HepG2 (cell line): ENCODE data around the gene RYR2. TPM values are rescaled to one million over a fixed set of nuclear protein-coding genes. Genes with fewer than 3 reads are reported as not detected.

ENCODE experiments used
- ASH2L ChIP-seq: fragments of 300-600, 200-600 bp; sonication (generic); IDR thresholded peaks from 2 replicates; pipeline ENCODE4 v1.7.0; 2017; ENCODE audit warnings: low read depth, mild to moderate bottlenecking, moderate library complexity, mixed read lengths, low read length; ENCODE audit not compliant: insufficient read length
- CREB3 ChIP-seq: sonication (generic); formaldehyde crosslinking; IDR thresholded peaks from 2 replicates; pipeline ENCODE4 v1.5.0; 2020; ENCODE audit warnings: missing genetic modification reagents
- HMG20A ChIP-seq: IDR thresholded peaks from 2 replicates; pipeline ENCODE4 v1.6.1; 2016; ENCODE audit warnings: borderline replicate concordance
- KLF15 ChIP-seq: sonication (generic); formaldehyde crosslinking; IDR thresholded peaks from 2 replicates; pipeline ENCODE4 v1.8.1; 2023; ENCODE audit warnings: borderline replicate concordance, mild to moderate bottlenecking, inconsistent platforms, missing genetic modification reagents, mixed read lengths
- SMC3 ChIP-seq: IDR thresholded peaks from 2 replicates; pipeline ENCODE4 v1.6.1; 2011; ENCODE audit warnings: low read length, improper control_type of control experiment
- ZMAT3 ChIP-seq: sonication (generic); formaldehyde crosslinking; conservative IDR thresholded peaks from 2 replicates; pipeline ENCODE4 v1.7.0; 2021; ENCODE audit warnings: missing genetic modification reagents
- ZNF318 ChIP-seq: sonication (generic); formaldehyde crosslinking; IDR thresholded peaks from 2 replicates; pipeline ENCODE4 v1.4.0; 2020; ENCODE audit warnings: mild to moderate bottlenecking, missing genetic modification reagents
- ZNF543 ChIP-seq: sonication (generic); formaldehyde crosslinking; IDR thresholded peaks from 2 replicates; pipeline ENCODE4 v1.4.0; 2020; ENCODE audit warnings: mild to moderate bottlenecking, missing genetic modification reagents
- ZNF597 ChIP-seq: sonication (generic); formaldehyde crosslinking; IDR thresholded peaks from 2 replicates; pipeline ENCODE4 v1.5.0; 2020; ENCODE audit warnings: missing genetic modification reagents
- ZNF598 ChIP-seq: sonication (generic); formaldehyde crosslinking; IDR thresholded peaks from 2 replicates; pipeline ENCODE4 v1.5.1; 2020; ENCODE audit warnings: mild to moderate bottlenecking, missing genetic modification reagents, borderline replicate concordance
- ZNF709 ChIP-seq: sonication (generic); formaldehyde crosslinking; IDR thresholded peaks from 2 replicates; pipeline ENCODE4 v1.5.0; 2020; ENCODE audit warnings: mild to moderate bottlenecking, missing genetic modification reagents
- polyA plus RNA-seq, 8 experiments: library from polyadenylated mRNA; depleted of rRNA in 3 of 8; stranded (reverse) in 7 of 8; unstranded in 1 of 8; fragments of >200 nt; fragmentation: Illumina TruSeq in 4 of 8; extraction: Trizol in 4 of 8; gene quantifications; 2 replicates each; pipeline versions ENCODE4 v1.2.1 to v1.2.3, GENCODE V29; 2011 to 2016; ENCODE audit warnings: low read depth in 4 of 8, missing spikeins in 1 of 8, mixed read lengths in 1 of 8; ENCODE audit not compliant: insufficient read depth in 1 of 8
- total RNA-seq, 5 experiments: library from RNA; depleted of rRNA; stranded (reverse); fragments of >200 nt; fragmentation: Illumina TruSeq; extraction: Trizol; gene quantifications; 2 replicates each; pipeline ENCODE4 v1.2.3, GENCODE V29; 2016; ENCODE audit warnings: low read depth in 1 of 5
- TF ChIP-seq, protein P1 (sequence below): sonication (generic); formaldehyde crosslinking; conservative IDR thresholded peaks from 2 replicates; pipeline ENCODE4 v1.8.1; 2023; ENCODE audit warnings: missing genetic modification reagents
- TF ChIP-seq, protein P2 (sequence below): sonication (generic); formaldehyde crosslinking; IDR thresholded peaks from 2 replicates; pipeline ENCODE4 v1.8.0; 2022; ENCODE audit warnings: low read depth, missing genetic modification reagents

The RYR2 gene
- total and polyA plus RNA-seq, 2 of the 13 experiments (the other 11 are each of a cell fraction or from before 2014, with no cell fraction given): not detected

DNA sequence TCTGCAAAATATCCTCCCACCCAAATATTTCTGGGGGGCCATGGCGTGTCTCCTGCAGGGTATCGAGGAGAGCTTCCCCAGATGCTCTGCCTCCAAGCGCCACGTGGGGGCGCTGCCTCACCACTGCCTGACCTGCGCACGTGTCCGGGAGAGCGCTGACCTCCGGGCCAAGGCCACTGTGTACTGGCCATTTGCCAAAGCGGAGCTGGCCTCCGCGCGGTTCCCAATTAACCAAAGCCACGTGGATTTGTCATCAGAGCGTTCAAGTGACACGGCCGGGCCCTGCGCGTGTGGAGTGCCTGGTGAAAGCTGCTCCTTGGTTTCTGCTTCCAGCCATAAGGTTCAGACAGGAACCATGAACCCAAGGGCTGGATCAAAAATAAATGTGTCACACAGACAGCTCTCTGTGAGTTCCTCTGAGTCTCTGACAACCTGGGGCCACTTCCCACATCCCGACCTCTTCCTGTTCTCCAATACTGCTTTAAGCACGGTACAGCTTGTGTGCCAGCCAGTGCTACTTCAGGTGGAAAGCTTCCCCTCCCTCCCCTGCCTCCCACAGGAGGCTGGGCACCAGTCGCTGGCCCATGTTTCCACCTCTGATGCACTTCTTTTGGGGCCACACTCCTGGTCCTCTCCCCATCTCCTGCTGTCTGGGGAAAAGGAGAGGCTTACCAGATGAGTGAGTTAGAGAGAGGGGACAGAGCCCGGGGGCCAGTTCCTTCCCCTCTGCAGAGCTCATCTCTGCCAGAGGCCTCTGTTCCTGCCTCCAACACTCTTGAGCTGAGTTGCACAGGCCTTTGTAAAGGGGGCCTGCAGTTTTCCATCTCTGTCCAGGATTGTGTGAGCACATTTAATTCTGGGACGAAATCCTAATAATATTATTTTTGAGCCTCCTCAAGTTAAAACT lies 822.6 kb downstream of the RYR2 start (continued):
- TF ChIP-seq ZNF318 (CRISPR knock-in tag): no peak
- TF ChIP-seq, protein P1, sequence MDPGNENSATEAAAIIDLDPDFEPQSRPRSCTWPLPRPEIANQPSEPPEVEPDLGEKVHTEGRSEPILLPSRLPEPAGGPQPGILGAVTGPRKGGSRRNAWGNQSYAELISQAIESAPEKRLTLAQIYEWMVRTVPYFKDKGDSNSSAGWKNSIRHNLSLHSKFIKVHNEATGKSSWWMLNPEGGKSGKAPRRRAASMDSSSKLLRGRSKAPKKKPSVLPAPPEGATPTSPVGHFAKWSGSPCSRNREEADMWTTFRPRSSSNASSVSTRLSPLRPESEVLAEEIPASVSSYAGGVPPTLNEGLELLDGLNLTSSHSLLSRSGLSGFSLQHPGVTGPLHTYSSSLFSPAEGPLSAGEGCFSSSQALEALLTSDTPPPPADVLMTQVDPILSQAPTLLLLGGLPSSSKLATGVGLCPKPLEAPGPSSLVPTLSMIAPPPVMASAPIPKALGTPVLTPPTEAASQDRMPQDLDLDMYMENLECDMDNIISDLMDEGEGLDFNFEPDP (CRISPR knock-in tag): no peak
- TF ChIP-seq CREB3 (CRISPR knock-in tag): no peak
- TF ChIP-seq SMC3: peak; percentile 7; the same call in 1 of the 2 replicates
- peak; percentile 85; the same call in 1 of the 2 replicates for TF ChIP-seq ZNF598
- TF ChIP-seq ZNF543 (CRISPR knock-in tag): 0 out of 2 replicates have a peak, but pooled peaks have one; percentile 38
- no peak for TF ChIP-seq ASH2L
- TF ChIP-seq ZNF709 (CRISPR knock-in tag): no peak
- no peak for TF ChIP-seq ZNF597
- TF ChIP-seq KLF15 (CRISPR knock-in tag): no peak
- TF ChIP-seq HMG20A: peak; percentile 61; the same call in 1 of the 2 replicates
- peak; percentile 62; the same call in 1 of the 2 replicates for TF ChIP-seq ZMAT3 (CRISPR knock-in tag)
- TF ChIP-seq, protein P2, sequence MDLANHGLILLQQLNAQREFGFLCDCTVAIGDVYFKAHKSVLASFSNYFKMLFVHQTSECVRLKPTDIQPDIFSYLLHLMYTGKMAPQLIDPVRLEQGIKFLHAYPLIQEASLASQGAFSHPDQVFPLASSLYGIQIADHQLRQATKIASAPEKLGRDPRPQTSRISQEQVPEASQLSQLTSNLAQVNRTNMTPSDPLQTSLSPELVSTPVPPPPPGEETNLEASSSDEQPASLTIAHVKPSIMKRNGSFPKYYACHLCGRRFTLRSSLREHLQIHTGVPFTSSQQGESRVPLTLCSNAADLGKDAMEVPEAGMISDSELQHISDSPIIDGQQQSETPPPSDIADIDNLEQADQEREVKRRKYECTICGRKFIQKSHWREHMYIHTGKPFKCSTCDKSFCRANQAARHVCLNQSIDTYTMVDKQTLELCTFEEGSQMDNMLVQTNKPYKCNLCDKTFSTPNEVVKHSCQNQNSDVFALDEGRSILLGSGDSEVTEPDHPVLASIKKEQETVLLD (CRISPR knock-in tag): no peak
